GM12875 (cell line): ENCODE data around the gene LCE6A.

Source experiments
- H3K4me3 ChIP-seq: one replicate; pipeline ENCODE4 v1.5.1; 2011; ENCODE audit warnings: low read depth, low read length, control low read depth
- CTCF ChIP-seq: IDR thresholded peaks from 2 replicates; pipeline ENCODE4 v1.5.1; 2011; ENCODE audit warnings: low read depth, mild to moderate bottlenecking, control low read depth, inconsistent platforms, low read length, moderate library complexity, borderline replicate concordance; ENCODE audit not compliant: insufficient read depth

LCE6A gene

GRCh38 chr1:152842556-152842955 lies at the start of gene LCE6A:
Gene LCE6A, plus strand, starts transcription at chr1:152842856. Its CDS starts 665 bp downstream, at chr1:152843521.
- no peak for TF ChIP-seq CTCF

GRCh38 chr1:152795686-152796085 lies 47.0 kb upstream of the LCE6A start:
- no peak for TF ChIP-seq CTCF
- H3K4me3 ChIP-seq: no peak overlapping the region

More at GRCh38 chr1:152842556-152842955, at the start of gene LCE6A:
- no peak within 1 kb of the TSS for H3K4me3 ChIP-seq

GRCh38 chr1:152796421-152796820 lies 46.2 kb upstream of the LCE6A start, which contains the start of gene LCE1D:
Gene LCE1D, plus strand, starts transcription at chr1:152796721. Its CDS starts 1,074 bp downstream, at chr1:152797795.
- H3K4me3 ChIP-seq: no peak within 1 kb of the TSS
- TF ChIP-seq CTCF: no peak

- no peak for TF ChIP-seq CTCF
- H3K4me3 ChIP-seq: no peak overlapping the region
Measured at GRCh38 chr1:152801333-152801732, 41.3 kb upstream of the LCE6A start.

GRCh38 chr1:152806576-152806975 lies 36.1 kb upstream of the LCE6A start, which contains the start of gene LCE1C:
Gene LCE1C, minus strand, starts transcription at chr1:152806651. Its CDS starts 1,173 bp downstream, at chr1:152805478.
- no peak within 1 kb of the TSS for H3K4me3 ChIP-seq
- no peak for TF ChIP-seq CTCF

- no peak overlapping the region for H3K4me3 ChIP-seq
- no peak for TF ChIP-seq CTCF
Measured at GRCh38 chr1:152811050-152811449, 31.6 kb upstream of the LCE6A start.

GRCh38 chr1:152811671-152812070 lies 31.0 kb upstream of the LCE6A start, which contains the start of gene LCE1B:
Gene LCE1B, plus strand, starts transcription at chr1:152811971. Its CDS starts 476 bp downstream, at chr1:152812447.
- no peak for TF ChIP-seq CTCF

More at GRCh38 chr1:152811671-152812070, 31.0 kb upstream of the LCE6A start, which contains the start of gene LCE1B:
- H3K4me3 ChIP-seq: no peak within 1 kb of the TSS
